Kidney (tissue), 14 donors: ENCODE results near the gene LYRM4. TPM values are rescaled to one million over a fixed set of nuclear protein-coding genes. Genes with fewer than 3 reads are reported as not detected.
A peak's percentile ranks its signal among the peaks of the same experiment; 100 is the strongest.

Experiments
- DNase-seq, 5 donors: peaks; one replicate each; pipeline ENCODE4 v3.0.0-alpha.2; 2013 to 2020
- FAIRE-seq: peaks from 2 replicates; lab custom pipeline; 2012; peaks lifted over from hg19 to GRCh38; lab: Jason Lieb, UNC
- H3K27ac ChIP-seq, 2 donors: one replicate each; pipeline ENCODE4 v1.7.0; 2013; ENCODE audit warnings: low read depth in 2 of 2, low read length in 2 of 2, inconsistent platforms in 1 of 2
- H3K27me3 ChIP-seq: one replicate; pipeline ENCODE4 v1.7.1; 2013; ENCODE audit warnings: low read length, inconsistent platforms; ENCODE audit not compliant: control insufficient read depth, insufficient read depth
- H3K36me3 ChIP-seq, 3 donors: one replicate each; pipeline versions ENCODE4 v1.7.0 to v1.7.1; 2013; ENCODE audit warnings: low read length in 3 of 3, control low read depth in 1 of 3, inconsistent platforms in 1 of 3; ENCODE audit not compliant: insufficient read depth in 3 of 3, control insufficient read depth in 2 of 3
- H3K4me1 ChIP-seq, 3 donors: one replicate each; pipeline versions ENCODE4 v1.7.0 to v1.7.1; 2013; ENCODE audit warnings: low read length in 3 of 3, inconsistent platforms in 1 of 3, low read depth in 1 of 3; ENCODE audit not compliant: control insufficient read depth in 2 of 3, insufficient read depth in 2 of 3
- H3K4me3 ChIP-seq, 3 donors: one replicate each; pipeline versions ENCODE4 v1.7.0 to v1.8.1; 2013; ENCODE audit warnings: low read length in 3 of 3, control low read depth in 1 of 3, inconsistent platforms in 1 of 3
- H3K9ac ChIP-seq, 3 donors: one replicate each; pipeline versions ENCODE4 v1.7.0 to v1.7.1; 2013; ENCODE audit warnings: low read length in 3 of 3, control low read depth in 1 of 3, inconsistent platforms in 1 of 3
- H3K9me3 ChIP-seq, 3 donors: one replicate each; pipeline versions ENCODE4 v1.7.0 to v1.7.1; 2013; ENCODE audit warnings: low read length in 3 of 3, control low read depth in 1 of 3, inconsistent platforms in 1 of 3; ENCODE audit not compliant: control insufficient read depth in 2 of 3, insufficient read depth in 1 of 3
- CTCF ChIP-seq: IDR thresholded peaks from 3 replicates; pipeline ENCODE4 v1.5.1; 2012; ENCODE audit warnings: mild to moderate bottlenecking, moderate library complexity, borderline replicate concordance; ENCODE audit not compliant: insufficient read depth; ENCODE audit errors: extremely low read depth
- intact Hi-C: fragments of 100-400 bp; cut with DNase I; formaldehyde crosslinking; loops from one replicate; pipeline ENCODE4 v1.11.1; 2022
- polyA plus RNA-seq: library from polyadenylated mRNA; stranded (reverse); fragments of 350-450 nt; fragmentation: Illumina TruSeq; extraction: RNeasy Lipid Tissue Mini Kit (QIAGEN cat#74804); gene quantifications from one replicate; pipeline ENCODE4 v1.2.3, GENCODE V29; 2014; ENCODE audit warnings: low read depth, low replicate concordance; ENCODE audit not compliant: insufficient read depth
- total RNA-seq: library from RNA; stranded (reverse); fragmentation: NEBNext Ultra II Directional; extraction: Animal tissue kit (Norgen Biotek cat#: 25700); gene quantifications from one replicate; pipeline ENCODE4 v1.2.1, GENCODE V29; 2021
- donor health status: control.
- donor health status: control.
- donor health status: control.
- donor health status: control.
- donor health status: control.
- donor health status: DM: yes; HTN: yes; CAD: no.
- donor health status: Normal renal cell carcinoma (clear cell type).

Gene LYRM4
- total and polyA plus RNA-seq, 2 donors from 2014 or later, result 21.3 to 31.8 TPM

DNA sequence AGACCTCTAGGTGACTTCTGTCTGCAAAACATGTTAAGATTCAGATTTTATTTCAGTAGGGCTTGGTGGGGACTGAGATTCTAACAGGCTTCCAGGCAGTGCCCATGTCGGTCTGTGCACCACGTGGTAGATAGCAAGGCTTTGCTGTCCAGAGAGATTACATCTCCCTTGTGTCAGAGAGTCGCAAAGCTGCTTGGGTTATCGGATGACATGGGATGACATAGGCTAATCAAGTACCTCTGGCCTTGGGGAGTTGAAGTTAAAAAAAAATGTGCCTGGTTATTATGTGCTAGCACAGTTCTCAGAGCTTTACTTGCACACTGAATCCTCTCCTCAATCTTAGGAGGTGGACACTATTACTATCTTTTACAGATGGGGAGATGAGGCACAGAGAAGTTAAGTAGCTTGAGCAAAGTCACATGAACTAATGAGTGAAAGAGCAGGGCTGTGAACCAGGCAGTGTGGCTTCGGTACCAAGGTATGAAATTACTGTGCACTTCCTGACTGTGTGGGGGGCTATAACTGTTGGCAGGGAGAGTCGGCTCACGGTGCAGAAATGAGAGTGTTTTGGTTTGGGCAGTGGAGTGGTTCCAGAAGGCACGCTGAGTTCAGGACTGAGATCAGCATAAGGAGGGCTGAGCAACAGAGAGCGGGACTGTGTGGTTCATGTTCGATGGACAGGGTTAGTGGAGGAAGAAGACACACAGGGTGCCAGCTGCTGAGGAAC lies 41.6 kb upstream of the LYRM4 start:
- Histone ChIP-seq H3K9ac (no peak overlapping the region), H3K27ac (no peak overlapping the region), H3K4me3 (no peak overlapping the region), H3K36me3 (no peaks in the 10 kb centered on the region), H3K27me3 (no peaks in the 10 kb centered on the region), H3K4me1 (peaks cover 5 to 8% (median 5%) of the 10 kb centered on the region in 3 donors), H3K9me3 (no peaks in the 10 kb centered on the region)
- peak in 3 of 5 donors; percentile 54 to 63 (median 59) for DNase-seq
- no peak for FAIRE-seq
- intact Hi-C loops, result no loop called here
- TF ChIP-seq CTCF, result no peak

DNA sequence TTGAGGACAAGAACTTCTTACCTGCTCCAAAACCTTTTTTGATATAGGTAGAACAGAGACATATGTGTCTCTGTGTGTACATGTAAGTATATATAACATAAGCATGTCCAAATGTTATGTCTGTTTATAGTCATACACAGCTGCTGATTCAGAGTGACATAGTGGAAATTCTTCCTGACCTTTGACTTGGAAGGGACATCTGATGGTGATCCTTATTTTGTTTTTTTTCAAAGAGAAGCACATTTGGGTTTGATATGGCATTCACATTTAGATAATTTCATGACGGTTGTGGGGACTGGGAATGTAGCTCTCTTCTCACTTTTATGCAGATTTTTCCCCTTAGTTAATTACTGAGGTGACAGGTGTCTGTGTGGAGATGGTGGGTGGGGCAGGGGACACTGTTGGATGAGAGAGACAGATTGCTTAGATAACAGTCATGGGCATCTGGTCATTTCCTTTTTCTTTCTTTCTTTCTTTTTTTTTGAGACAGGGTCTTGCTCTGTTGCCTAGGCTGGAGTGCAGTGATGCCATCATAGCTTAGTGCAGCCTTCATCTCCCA lies 39.5 kb upstream of the LYRM4 start:
- no peak for DNase-seq
- FAIRE-seq, result no peak
- Histone ChIP-seq H3K27ac (no peak overlapping the region), H3K4me1 (peaks cover 0 to 5% (median 5%) of the 10 kb centered on the region in 3 donors), H3K9me3 (no peaks in the 10 kb centered on the region), H3K36me3 (no peaks in the 10 kb centered on the region), H3K9ac (no peak overlapping the region), H3K27me3 (no peaks in the 10 kb centered on the region), H3K4me3 (no peak overlapping the region)
- intact Hi-C loops, result no loop called here
- no peak for TF ChIP-seq CTCF

DNA sequence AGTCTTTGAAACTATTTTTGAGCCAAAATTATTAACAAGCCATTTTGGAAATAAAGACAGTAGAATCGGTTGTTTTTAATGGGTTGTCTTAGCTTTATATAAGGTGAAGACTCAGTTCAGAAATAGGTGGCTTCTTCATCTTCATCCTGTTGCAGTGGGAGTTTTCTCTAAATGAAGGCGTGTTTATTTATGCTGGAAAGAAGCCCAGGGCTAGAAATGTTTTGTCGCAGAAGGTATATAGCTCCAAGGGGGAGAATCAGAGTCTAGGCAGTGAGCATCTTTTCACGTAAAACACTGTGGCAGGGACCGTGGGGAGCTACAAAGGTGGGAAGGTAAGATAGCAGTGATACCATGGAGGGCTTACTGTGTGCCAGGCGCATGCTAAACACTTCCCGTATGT lies 34.9 kb upstream of the LYRM4 start:
- intact Hi-C loops, result no loop called here
- FAIRE-seq (no peak), DNase-seq (peak in 1 of 5 donors; percentile 38)
- H3K4me1 ChIP-seq, result no peaks in the 10 kb centered on the region
- H3K9ac ChIP-seq, result no peak overlapping the region
- H3K4me3 ChIP-seq, result no peak overlapping the region
- no peaks in the 10 kb centered on the region for H3K9me3 ChIP-seq
- no peaks in the 10 kb centered on the region for H3K27me3 ChIP-seq
- no peak overlapping the region for H3K27ac ChIP-seq
- no peak for TF ChIP-seq CTCF
- H3K36me3 ChIP-seq, result no peaks in the 10 kb centered on the region
